ENCODE measurements around the gene PABPN1. TPM values are rescaled to one million over a fixed set of nuclear protein-coding genes. Genes with fewer than 3 reads are reported as not detected.

PABPN1 gene
- total and polyA plus RNA-seq, 2 experiments from 2014 or later = 57.8 to 60.3 TPM

DNA sequence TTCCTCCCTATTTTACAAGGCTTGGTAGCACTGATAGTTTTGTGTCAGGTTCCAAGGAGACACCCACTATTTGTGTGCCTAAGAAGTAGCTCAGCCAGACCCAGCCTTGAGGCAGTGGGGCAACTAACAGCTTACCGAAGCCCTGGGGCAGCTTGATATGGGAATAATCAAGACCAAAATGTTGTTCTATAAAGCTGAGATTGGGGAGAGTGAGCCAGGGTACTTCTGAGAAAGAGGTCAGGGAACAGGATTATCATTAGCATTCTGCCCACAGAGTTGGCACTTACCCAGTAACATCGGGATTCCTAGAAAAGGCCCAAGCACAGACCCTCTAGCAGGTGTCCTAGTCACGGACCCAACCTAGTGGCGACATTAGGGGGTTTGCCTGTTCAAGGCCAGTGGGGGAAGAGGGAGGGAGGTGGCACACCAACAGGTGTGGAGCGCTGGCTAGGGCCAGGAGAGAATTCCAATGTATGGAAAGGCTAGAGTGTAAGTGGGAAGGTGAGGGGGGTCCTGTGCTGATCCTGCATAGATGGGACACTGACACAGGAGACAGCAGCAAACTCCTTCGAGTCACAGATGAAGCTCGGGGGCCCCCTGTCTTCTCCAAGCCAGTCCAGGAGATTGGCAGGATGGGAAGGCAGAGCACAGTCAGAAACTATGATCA is 23.5 kb upstream of the PABPN1 start:
- Histone ChIP-seq H3K9me3 (ENCODE audit: low read depth) (no peaks in the 10 kb centered on the region), H3K79me2 (ENCODE audit: insufficient read depth) (no peaks in the 10 kb centered on the region), H2AFZ (no peak overlapping the region), H3K4me1 (ENCODE audit: insufficient read depth) (peaks cover 32% of the 10 kb centered on the region), H3F3A (ENCODE audit: insufficient read depth) (peaks cover 37% of the 10 kb centered on the region), H3K27ac (peak overlapping the region; percentile 97), H4K20me1 (ENCODE audit: insufficient read depth) (no peaks in the 10 kb centered on the region), H3K4me3 (no peak overlapping the region), H3K9ac (peak overlapping the region; percentile 79), H3K36me3 (ENCODE audit: low read depth) (no peaks in the 10 kb centered on the region), H3K27me3 (replicated peaks; ENCODE audit: insufficient read depth) (no peaks in the 10 kb centered on the region), H3K4me2 (ENCODE audit: unreplicated experiment) (no peak overlapping the region), H3K9me2 (ENCODE audit: insufficient read depth) (no peaks in the 10 kb centered on the region)
- WGBS, 2 experiments (ENCODE audit: low coverage in 1 of 2, low lambda C conversion rate in 2 of 2, missing lambda C conversion rate in 2 of 2) = 92 to 93% methylated on average over 7 of the region's 7 CpGs
- no peak for DNase-seq
- in situ Hi-C loops (cut with MboI) = no loop called here
- TF ChIP-seq EZH2phosphoT487 (IDR thresholded peaks at IDR 0.05; ENCODE audit: insufficient read depth, low read depth) = no peak
- TF ChIP-seq EZH2 (IDR thresholded peaks at IDR 0.05; ENCODE audit: insufficient read depth, poor library complexity, severe bottlenecking) = no peak

GRCh38 chr14:23299211-23299957 is 21.9 kb upstream of the PABPN1 start:
- peak overlapping the region; percentile 79 for H3K9ac ChIP-seq
- no peaks in the 10 kb centered on the region for H3K9me2 ChIP-seq (ENCODE audit: insufficient read depth)
- H3K27me3 ChIP-seq (replicated peaks; ENCODE audit: insufficient read depth) = no peaks in the 10 kb centered on the region
- H3K27ac ChIP-seq = peak overlapping the region; percentile 97
- no peak overlapping the region for H2AFZ ChIP-seq
- TF ChIP-seq EZH2phosphoT487 (IDR thresholded peaks at IDR 0.05; ENCODE audit: insufficient read depth, low read depth) (no peak), EZH2 (IDR thresholded peaks at IDR 0.05; ENCODE audit: insufficient read depth, poor library complexity, severe bottlenecking) (no peak)
- H4K20me1 ChIP-seq (ENCODE audit: insufficient read depth) = no peaks in the 10 kb centered on the region
- H3K4me2 ChIP-seq (ENCODE audit: unreplicated experiment) = peak overlapping the region; percentile 85
- DNase-seq = peak; percentile 81
- peaks cover 37% of the 10 kb centered on the region for H3F3A ChIP-seq (ENCODE audit: insufficient read depth)
- H3K4me3 ChIP-seq = peak overlapping the region; percentile 33
- in situ Hi-C loops (cut with MboI) = no loop called here
- peaks cover 32% of the 10 kb centered on the region for H3K4me1 ChIP-seq (ENCODE audit: insufficient read depth)
- no peaks in the 10 kb centered on the region for H3K36me3 ChIP-seq (ENCODE audit: low read depth)
- 82 to 85% methylated on average over 2 of the region's 2 CpGs for WGBS, 2 experiments (ENCODE audit: low coverage in 1 of 2, low lambda C conversion rate in 2 of 2, missing lambda C conversion rate in 2 of 2)
- H3K9me3 ChIP-seq (ENCODE audit: low read depth) = no peaks in the 10 kb centered on the region
- H3K79me2 ChIP-seq (ENCODE audit: insufficient read depth) = no peaks in the 10 kb centered on the region

- in situ Hi-C loops (cut with MboI) = no loop called here
These were observed 21.1 kb upstream of the PABPN1 start for GRCh38 chr14:23299986-23300686.

GRCh38 chr14:23300687-23301223 is 20.5 kb upstream of the PABPN1 start:
- in situ Hi-C loops (cut with MboI) = no loop called here

More at GRCh38 chr14:23299986-23300686, 21.1 kb upstream of the PABPN1 start:
- Histone ChIP-seq H3K36me3 (ENCODE audit: low read depth) (no peaks in the 10 kb centered on the region), H3K79me2 (ENCODE audit: insufficient read depth) (no peaks in the 10 kb centered on the region), H4K20me1 (ENCODE audit: insufficient read depth) (no peaks in the 10 kb centered on the region), H3K9ac (peak overlapping the region; percentile 95), H3K4me1 (ENCODE audit: insufficient read depth) (peaks cover 31% of the 10 kb centered on the region), H2AFZ (peak overlapping the region; percentile 66), H3F3A (ENCODE audit: insufficient read depth) (peaks cover 37% of the 10 kb centered on the region), H3K4me3 (peak overlapping the region; percentile 75), H3K27me3 (replicated peaks; ENCODE audit: insufficient read depth) (no peaks in the 10 kb centered on the region), H3K9me2 (ENCODE audit: insufficient read depth) (no peaks in the 10 kb centered on the region), H3K9me3 (ENCODE audit: low read depth) (no peaks in the 10 kb centered on the region), H3K27ac (peak overlapping the region; percentile 97), H3K4me2 (ENCODE audit: unreplicated experiment) (peak overlapping the region; percentile 85)
- WGBS, 2 experiments (ENCODE audit: low coverage in 1 of 2, low lambda C conversion rate in 2 of 2, missing lambda C conversion rate in 2 of 2) = 58 to 62% methylated on average over 10 of the region's 10 CpGs
- no peak for DNase-seq
- TF ChIP-seq EZH2phosphoT487 (IDR thresholded peaks at IDR 0.05; ENCODE audit: insufficient read depth, low read depth) (no peak), EZH2 (IDR thresholded peaks at IDR 0.05; ENCODE audit: insufficient read depth, poor library complexity, severe bottlenecking) (no peak)

More at GRCh38 chr14:23300687-23301223, 20.5 kb upstream of the PABPN1 start:
- Histone ChIP-seq H3K9me3 (ENCODE audit: low read depth) (no peaks in the 10 kb centered on the region), H3K4me2 (ENCODE audit: unreplicated experiment) (peak overlapping the region; percentile 85), H3K27ac (peak overlapping the region; percentile 97), H3K4me1 (ENCODE audit: insufficient read depth) (peaks cover 29% of the 10 kb centered on the region), H3K4me3 (peak overlapping the region; percentile 75), H3K79me2 (ENCODE audit: insufficient read depth) (no peaks in the 10 kb centered on the region), H3K27me3 (replicated peaks; ENCODE audit: insufficient read depth) (no peaks in the 10 kb centered on the region), H3K9ac (peak overlapping the region; percentile 95), H3F3A (ENCODE audit: insufficient read depth) (peaks cover 37% of the 10 kb centered on the region), H4K20me1 (ENCODE audit: insufficient read depth) (no peaks in the 10 kb centered on the region), H3K36me3 (ENCODE audit: low read depth) (no peaks in the 10 kb centered on the region), H3K9me2 (ENCODE audit: insufficient read depth) (no peaks in the 10 kb centered on the region), H2AFZ (peak overlapping the region; percentile 66)
- DNase-seq = peak; percentile 64
- 1 to 2% methylated on average over 12 to 13 of the region's 13 CpGs for WGBS, 2 experiments (ENCODE audit: low coverage in 1 of 2, low lambda C conversion rate in 2 of 2, missing lambda C conversion rate in 2 of 2)
- no peak for TF ChIP-seq EZH2phosphoT487 (IDR thresholded peaks at IDR 0.05; ENCODE audit: insufficient read depth, low read depth)
- TF ChIP-seq EZH2 (IDR thresholded peaks at IDR 0.05; ENCODE audit: insufficient read depth, poor library complexity, severe bottlenecking) = no peak
